Erythroblast (primary cell): ENCODE measurements around the gene P4HTM.

ENCODE experiments used
- DNase-seq, 2 experiments: peaks; one replicate each; lab custom pipeline; 2025; lab: John Stamatoyannopoulos, UW
- GATA1 ChIP-seq: IDR thresholded peaks from 2 replicates; pipeline ENCODE4 v1.6.1; 2011; ENCODE audit warnings: low read depth, mild to moderate bottlenecking, control low read depth, low read length, moderate library complexity
- POLR2A ChIP-seq: IDR thresholded peaks from 2 replicates; pipeline ENCODE4 v1.6.1; 2011; ENCODE audit warnings: mild to moderate bottlenecking, low read length

The P4HTM gene

DNA sequence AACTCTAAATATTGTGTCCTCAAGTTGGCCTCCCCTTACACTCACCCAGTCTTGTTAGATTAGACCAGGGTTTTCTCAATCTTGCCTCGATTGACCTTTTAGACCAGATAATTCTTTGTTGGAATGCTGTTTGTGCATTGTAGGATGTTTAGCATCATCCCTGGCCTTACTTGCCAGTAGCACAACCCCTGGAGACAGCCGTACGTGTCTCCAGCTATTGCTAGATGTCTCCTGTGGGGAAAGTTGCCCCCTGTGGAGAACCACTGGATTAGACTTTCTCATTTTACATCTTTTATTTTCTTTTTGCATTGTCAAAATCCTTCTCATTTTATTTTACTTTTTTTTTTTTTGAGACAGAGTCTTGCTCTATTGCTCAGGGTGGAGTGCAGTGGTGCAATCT is 19.4 kb downstream of the P4HTM start:
- TF ChIP-seq POLR2A (no peak), GATA1 (no peak)
- no peak for DNase-seq

DNA sequence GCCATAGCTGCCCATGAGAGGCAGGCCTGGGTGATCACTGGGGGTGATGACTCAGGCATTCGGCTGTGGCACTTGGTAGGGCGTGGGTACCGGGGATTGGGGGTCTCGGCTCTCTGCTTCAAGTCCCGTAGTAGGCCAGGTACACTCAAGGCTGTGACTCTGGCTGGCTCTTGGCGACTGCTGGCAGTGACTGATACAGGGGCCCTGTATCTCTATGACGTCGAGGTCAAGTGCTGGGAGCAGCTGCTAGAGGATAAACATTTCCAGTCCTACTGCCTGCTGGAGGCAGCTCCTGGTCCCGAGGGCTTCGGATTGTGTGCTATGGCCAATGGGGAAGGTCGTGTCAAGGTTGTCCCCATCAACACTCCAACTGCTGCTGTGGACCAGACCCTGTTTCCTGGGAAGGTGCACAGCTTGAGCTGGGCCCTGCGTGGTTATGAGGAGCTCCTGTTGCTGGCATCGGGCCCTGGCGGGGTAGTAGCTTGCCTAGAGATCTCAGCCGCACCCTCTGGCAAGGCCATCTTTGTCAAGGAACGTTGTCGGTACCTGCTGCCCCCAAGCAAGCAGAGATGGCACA is 22.5 kb downstream of the P4HTM start:
- TF ChIP-seq GATA1 (no peak), POLR2A (no peak)
- DNase-seq, result no peak

- TF ChIP-seq GATA1 (no peak), POLR2A (no peak)
- no peak for DNase-seq
These were observed 23.2 kb downstream of the P4HTM start for GRCh38 chr3:49013113-49013737.

DNA sequence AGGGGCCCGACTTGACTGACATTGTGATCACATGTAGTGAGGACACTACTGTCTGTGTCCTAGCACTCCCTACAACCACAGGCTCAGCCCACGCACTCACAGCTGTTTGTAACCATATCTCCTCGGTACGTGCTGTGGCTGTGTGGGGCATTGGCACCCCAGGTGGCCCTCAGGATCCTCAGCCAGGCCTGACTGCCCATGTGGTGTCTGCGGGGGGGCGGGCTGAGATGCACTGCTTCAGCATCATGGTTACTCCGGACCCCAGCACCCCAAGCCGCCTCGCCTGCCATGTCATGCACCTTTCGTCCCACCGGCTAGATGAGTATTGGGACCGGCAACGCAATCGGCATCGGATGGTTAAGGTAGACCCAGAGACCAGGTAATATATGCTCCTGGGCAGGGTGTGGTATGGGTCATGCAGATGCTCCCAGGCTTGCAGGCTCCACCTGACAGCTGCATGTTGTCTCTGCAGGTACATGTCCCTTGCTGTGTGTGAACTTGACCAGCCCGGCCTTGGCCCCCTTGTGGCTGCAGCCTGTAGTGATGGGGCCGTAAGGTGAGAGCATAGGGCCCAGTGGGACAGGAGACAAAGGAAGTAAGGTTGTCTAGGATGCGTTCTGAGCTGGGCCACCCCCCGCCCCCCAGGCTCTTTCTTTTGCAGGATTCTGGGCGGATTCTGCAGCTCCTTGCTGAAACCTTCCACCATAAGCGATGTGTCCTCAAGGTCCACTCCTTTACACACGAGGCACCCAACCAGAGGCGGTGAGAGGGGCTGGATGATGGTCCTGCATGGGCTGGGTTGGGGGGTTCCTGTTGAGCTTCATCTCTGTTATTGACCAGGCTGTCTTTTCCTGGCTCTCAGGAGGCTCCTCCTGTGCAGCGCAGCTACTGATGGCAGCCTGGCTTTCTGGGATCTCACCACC is 24.0 kb downstream of the P4HTM start:
- TF ChIP-seq GATA1 (no peak), POLR2A (peak; percentile 14)
- peak; percentile 61 to 71 for DNase-seq

DNA sequence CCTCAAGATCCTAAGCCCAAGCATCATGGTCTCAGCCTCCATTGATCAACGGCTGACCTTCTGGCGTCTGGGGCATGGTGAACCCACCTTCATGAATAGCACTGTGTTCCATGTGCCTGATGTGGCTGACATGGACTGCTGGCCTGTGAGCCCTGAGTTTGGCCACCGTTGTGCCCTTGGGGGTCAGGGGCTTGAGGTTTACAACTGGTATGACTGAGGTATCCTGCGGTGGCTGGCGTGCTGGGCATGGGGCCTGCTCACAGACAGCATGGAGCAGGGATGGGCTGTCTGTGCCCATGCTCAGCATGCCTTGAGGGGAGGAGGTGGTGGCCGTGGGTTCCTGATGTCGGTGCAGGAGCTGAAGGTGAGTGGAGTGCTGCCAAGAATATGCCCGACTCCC is 25.0 kb downstream of the P4HTM start:
- TF ChIP-seq GATA1 (no peak), POLR2A (no peak)
- DNase-seq, result no peak

DNA sequence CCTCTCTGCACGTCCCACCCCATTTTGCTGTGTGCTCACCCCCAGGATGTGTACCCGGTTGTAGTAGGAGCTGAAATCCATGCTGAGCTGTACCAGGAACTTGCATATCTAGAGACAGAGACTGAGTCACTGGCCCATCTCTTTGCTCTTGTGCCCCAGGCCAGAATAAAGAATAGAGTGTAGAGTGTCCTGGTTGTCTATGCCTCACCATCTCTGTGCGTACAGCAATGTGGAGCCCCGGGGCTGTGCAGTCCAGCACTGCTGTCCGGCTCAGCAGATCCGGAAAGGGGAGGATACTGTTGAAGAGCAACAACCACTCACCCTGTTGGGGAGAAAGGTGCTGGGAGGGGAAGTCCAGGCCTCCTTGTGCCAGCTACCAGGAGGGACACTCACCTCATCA is 25.7 kb downstream of the P4HTM start:
- DNase-seq, result no peak
- no peak for TF ChIP-seq GATA1
- TF ChIP-seq POLR2A, result no peak

DNA sequence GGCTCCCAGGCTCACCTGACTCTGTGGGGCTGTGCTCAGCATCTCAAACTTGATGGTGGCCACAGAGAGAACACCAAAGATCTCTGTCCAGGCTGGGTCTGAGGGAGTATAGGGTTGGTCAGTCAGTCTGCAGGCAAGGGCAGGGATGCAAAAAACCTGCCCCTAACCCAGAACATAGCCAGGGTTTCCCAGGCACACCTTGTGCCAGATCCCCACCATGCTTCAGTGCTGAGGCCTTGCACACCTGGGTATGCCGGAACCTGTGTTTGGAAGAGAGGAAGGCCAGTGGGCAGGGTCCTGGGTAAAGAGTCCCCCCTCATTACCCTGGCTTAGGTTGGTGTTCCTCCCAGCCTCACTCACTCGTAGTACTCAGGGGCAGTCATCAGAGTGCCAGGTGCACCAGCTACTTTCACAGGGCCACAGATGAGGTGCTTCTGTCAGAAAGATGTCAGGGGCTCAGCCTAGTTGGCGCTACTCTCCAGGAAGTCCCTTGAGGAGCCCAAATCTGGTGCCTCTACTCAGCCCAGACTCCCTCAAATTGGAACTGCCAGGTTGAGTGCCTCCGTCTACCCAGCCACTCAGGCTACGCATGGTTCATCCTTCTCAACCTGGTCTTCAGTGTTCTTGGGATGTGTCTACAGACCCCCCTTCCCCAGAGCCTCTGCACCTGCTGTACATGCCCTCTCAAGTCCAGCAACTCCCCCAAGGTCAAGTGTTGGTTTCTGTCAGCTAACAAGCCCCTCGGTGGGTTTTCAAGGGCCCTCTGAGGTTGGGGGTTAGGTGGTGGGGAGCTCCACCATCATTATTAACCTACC is 26.6 kb downstream of the P4HTM start:
- no peak for DNase-seq
- no peak for TF ChIP-seq POLR2A
- no peak for TF ChIP-seq GATA1

GRCh38 chr3:49017229-49017970 is 27.4 kb downstream of the P4HTM start:
- TF ChIP-seq GATA1 (no peak), POLR2A (no peak)
- peak in 1 of 2 experiments; percentile 57 for DNase-seq

- DNase-seq, result peak; percentile 75 to 82
- TF ChIP-seq POLR2A (peak; percentile 65), GATA1 (no peak)
These were observed 28.1 kb downstream of the P4HTM start, which contains the start of gene DALRD3 for GRCh38 chr3:49017971-49018706. Gene DALRD3 (minus strand): TSS chr3:49018580. CDS start chr3:49018564, 16 bp downstream.

DNA sequence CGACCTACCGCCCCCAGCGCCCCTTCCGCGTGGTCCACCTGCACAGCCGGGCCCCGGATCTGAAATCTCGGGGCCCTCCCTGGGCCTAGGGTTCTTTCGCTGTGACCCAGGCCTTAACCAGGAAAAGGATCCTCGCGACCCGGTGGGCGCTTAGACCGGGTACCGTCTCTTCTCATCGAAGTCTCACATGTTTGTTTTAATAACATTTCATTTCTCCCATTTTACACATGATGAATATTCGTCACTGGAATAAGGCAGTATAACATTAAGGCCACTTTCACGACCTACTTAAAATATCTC is 28.6 kb downstream of the P4HTM start:
- TF ChIP-seq POLR2A (no peak), GATA1 (no peak)
- no peak for DNase-seq

GRCh38 chr3:49019941-49020329 is 29.9 kb downstream of the P4HTM start:
- no peak for DNase-seq

More at GRCh38 chr3:49019941-49020329, 29.9 kb downstream of the P4HTM start:
- TF ChIP-seq GATA1 (no peak), POLR2A (no peak)
